Prostate gland (tissue), 2 donors: Measurements from ENCODE around the gene PER2. TPM values are rescaled to one million over a fixed set of nuclear protein-coding genes. Genes with fewer than 3 reads are reported as not detected.

Source experiments
- DNase-seq: peaks from one replicate; pipeline ENCODE4 v3.0.0-alpha.2; 2019; ENCODE audit warnings: low spot score
- H3K27ac ChIP-seq, 2 donors: fragments of 200-600 bp; sonication (generic); 2 replicates each; pipeline ENCODE4 v1.5.1; 2017 to 2019
- H3K27me3 ChIP-seq: fragments of 200-600 bp; sonication (generic); replicated peaks from 2 replicates; pipeline ENCODE4 v1.5.1; 2019; ENCODE audit not compliant: insufficient read depth
- H3K36me3 ChIP-seq, 2 donors: fragments of 200-600 bp; sonication (generic); 1 replicate in 1 of 2; 2 replicates in 1 of 2; pipeline versions ENCODE4 v1.5.1 to v1.8.1; 2017 to 2019
- H3K4me1 ChIP-seq: fragments of 200-600 bp; sonication (generic); replicated peaks from 2 replicates; pipeline ENCODE4 v1.5.1; 2019
- H3K4me3 ChIP-seq, 2 donors: fragments of 200-600 bp; sonication (generic); 2 replicates each; pipeline ENCODE4 v1.5.1; 2017 to 2019
- H3K9me3 ChIP-seq: fragments of 200-600 bp; sonication (generic); 2 replicates; pipeline ENCODE4 v1.5.1; 2017
- POLR2A ChIP-seq: fragments of 450-650 bp; IDR thresholded peaks from one replicate; pipeline ENCODE4 v1.6.1; 2016; ENCODE audit warnings: antibody characterized with exemption, mild to moderate bottlenecking
- POLR2AphosphoS5 ChIP-seq: sonication (generic); formaldehyde crosslinking; IDR thresholded peaks from one replicate; pipeline ENCODE4 v1.6.1; 2017; ENCODE audit warnings: antibody characterized with exemption
- WGBS: methylation state at CpG from one replicate; pipeline ENCODE4 v1.1.5; 2018; 5-methylcytosine and 5-hydroxymethylcytosine counted together
- intact Hi-C: fragments of 100-400 bp; cut with DNase I; formaldehyde crosslinking; loops from one replicate; pipeline ENCODE4 v1.14.2; 2022
- total RNA-seq, 2 donors: library from RNA; depleted of rRNA; stranded (reverse); fragments of >200 nt; gene quantifications; one replicate each; pipeline ENCODE4 v1.1.0, GENCODE V29; 2016
- TF ChIP-seq, protein P1 (sequence below), 4 experiments: fragments of 200-600 bp in 2 of 4; fragments of 450-650 bp in 2 of 4; sonication (generic) in 2 of 4; IDR thresholded peaks; 1 replicate in 3 of 4; 2 replicates in 1 of 4; pipeline ENCODE4 v1.5.1; 2016 to 2019; ENCODE audit warnings: antibody characterized with exemption in 4 of 4, mild to moderate bottlenecking in 2 of 4, moderate library complexity in 2 of 4

PER2 gene
- total RNA-seq, 2 donors from 2014 or later, result 24.0 to 53.1 TPM

DNA sequence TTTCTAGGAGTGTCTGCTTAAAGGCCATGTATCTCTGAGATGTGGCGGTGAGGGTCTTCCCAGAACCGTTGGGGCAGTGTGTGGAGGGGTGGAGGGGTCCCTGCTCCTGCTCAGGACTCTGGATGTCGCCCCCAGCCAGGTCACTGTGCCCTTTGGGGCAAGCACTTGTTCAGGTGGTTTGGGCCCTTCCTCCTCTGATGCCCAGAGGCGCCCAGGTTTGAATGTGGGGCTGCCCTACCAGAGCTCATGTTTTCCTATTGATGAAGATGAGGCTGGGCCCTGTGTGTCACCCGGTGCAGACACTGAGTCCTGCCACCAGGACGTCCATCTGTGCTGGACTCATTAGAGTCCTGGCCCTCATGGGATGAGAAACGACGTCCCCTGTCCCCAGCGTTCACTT lies 14.3 kb upstream of the PER2 start:
- DNase-seq, result no peak
- no peak overlapping the region for H3K27ac ChIP-seq
- H3K4me1 ChIP-seq, result no peaks in the 10 kb centered on the region
- 91% methylated on average over 9 of the region's 9 CpGs for WGBS
- no peaks in the 10 kb centered on the region for H3K9me3 ChIP-seq
- TF ChIP-seq, protein P1, sequence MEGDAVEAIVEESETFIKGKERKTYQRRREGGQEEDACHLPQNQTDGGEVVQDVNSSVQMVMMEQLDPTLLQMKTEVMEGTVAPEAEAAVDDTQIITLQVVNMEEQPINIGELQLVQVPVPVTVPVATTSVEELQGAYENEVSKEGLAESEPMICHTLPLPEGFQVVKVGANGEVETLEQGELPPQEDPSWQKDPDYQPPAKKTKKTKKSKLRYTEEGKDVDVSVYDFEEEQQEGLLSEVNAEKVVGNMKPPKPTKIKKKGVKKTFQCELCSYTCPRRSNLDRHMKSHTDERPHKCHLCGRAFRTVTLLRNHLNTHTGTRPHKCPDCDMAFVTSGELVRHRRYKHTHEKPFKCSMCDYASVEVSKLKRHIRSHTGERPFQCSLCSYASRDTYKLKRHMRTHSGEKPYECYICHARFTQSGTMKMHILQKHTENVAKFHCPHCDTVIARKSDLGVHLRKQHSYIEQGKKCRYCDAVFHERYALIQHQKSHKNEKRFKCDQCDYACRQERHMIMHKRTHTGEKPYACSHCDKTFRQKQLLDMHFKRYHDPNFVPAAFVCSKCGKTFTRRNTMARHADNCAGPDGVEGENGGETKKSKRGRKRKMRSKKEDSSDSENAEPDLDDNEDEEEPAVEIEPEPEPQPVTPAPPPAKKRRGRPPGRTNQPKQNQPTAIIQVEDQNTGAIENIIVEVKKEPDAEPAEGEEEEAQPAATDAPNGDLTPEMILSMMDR (IDR thresholded peaks at IDR 0.05), result no peak
- TF ChIP-seq POLR2AphosphoS5, result no peak
- no peak for TF ChIP-seq POLR2A
- H3K36me3 ChIP-seq, result no peaks in the 10 kb centered on the region
- intact Hi-C loops, result no loop called here
- H3K4me3 ChIP-seq, result no peak overlapping the region
- H3K27me3 ChIP-seq, result no peaks in the 10 kb centered on the region

DNA sequence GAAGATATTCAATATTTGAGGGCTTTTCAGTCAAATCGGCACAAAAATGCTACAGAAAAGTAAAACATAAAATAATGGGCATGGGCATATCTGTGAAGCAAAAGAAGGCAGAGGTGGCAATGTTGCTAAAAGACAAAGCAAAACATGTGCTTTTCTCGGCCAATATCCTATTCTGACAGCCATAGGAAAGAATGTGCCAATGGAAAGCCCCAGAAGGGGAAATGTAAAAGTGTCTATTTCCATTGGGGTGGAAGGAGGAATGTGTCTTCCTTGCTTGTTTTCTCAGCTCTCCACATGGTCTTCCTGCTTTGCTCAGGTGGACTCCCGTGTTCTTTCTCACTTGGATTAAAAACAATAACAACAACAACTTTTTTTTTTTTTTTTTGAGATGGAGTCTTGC lies 13.7 kb upstream of the PER2 start:
- Histone ChIP-seq H3K9me3 (no peaks in the 10 kb centered on the region), H3K4me1 (no peaks in the 10 kb centered on the region), H3K27me3 (no peaks in the 10 kb centered on the region), H3K4me3 (no peak overlapping the region), H3K36me3 (no peaks in the 10 kb centered on the region), H3K27ac (no peak overlapping the region)
- intact Hi-C loops, result no loop called here
- TF ChIP-seq POLR2AphosphoS5 (no peak), POLR2A (no peak)
- TF ChIP-seq, protein P1 (IDR thresholded peaks at IDR 0.05), result no peak
- no peak for DNase-seq
- WGBS, result 71% methylated on average over 3 of the region's 3 CpGs

DNA sequence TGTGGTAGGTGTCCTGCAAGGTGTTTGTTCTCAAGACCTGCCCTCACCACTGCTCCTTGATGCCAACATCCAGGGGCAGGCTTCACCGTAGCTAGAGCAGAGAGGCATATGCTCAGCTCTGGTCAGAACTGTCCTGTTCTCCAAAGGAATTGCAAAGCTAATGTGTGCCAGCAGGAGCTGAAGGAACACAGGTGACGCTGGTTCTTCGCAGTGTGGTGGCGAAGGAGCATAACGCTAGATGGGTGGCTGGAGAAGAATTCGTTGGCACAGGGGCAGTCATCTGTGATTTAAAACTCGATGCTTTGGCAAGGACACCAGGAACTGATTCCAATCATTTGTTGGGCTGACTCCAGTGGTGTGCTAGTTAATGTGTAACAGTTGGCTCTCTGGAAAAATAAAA lies 11.4 kb upstream of the PER2 start:
- Histone ChIP-seq H3K27ac (peak overlapping the region; percentile 61 to 71), H3K36me3 (no peaks in the 10 kb centered on the region), H3K9me3 (no peaks in the 10 kb centered on the region), H3K4me3 (no peak overlapping the region), H3K27me3 (no peaks in the 10 kb centered on the region), H3K4me1 (no peaks in the 10 kb centered on the region)
- intact Hi-C loops, result no loop called here
- peak; percentile 82 for DNase-seq
- TF ChIP-seq, protein P1 (IDR thresholded peaks at IDR 0.05), result peak in 2 of 4 experiments; percentile 24 to 30
- TF ChIP-seq POLR2A, result peak; percentile 35
- TF ChIP-seq POLR2AphosphoS5, result peak; percentile 85
- 9% methylated on average over 7 of the region's 7 CpGs for WGBS

DNA sequence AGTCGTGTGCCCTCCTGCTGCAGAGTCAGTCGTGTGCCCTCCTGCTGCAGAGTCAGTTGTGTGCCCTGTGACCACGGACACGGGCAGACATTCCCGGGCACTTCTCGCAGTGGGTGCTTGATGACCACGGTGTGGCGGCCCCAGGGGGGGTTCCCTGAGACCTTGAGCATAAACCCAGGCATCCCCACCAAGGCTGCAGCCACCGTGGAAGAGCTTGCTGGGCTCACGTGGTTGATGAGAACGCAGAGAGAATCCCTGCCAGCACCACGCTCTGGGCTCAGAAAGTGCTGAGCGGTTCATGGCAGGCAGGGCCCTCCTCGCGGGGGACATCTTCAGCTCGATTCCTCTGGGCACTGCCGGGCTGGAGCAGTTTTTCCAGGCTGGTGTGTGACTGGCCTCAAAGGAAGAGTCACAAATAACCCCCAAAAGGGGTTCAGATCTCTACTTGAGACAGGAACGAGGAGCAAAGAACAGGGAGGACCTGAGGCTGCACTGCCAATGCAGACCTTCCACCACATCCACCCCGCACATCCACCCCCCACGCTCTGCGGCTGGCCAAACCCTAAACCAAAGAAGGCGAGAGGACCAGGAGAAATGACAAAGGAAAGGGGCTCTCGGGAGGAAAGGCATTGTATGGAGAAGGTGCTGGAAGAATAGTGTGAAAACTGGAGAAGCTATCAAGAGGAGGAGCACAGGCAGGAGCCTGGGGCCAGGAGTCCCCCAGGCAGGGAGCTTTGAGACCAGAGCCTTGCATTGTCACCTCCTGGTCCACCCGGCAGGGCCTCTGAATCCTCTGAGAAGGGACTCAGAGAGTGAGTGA lies 8.4 kb upstream of the PER2 start:
- DNase-seq, result no peak
- no peaks in the 10 kb centered on the region for H3K36me3 ChIP-seq
- no peaks in the 10 kb centered on the region for H3K27me3 ChIP-seq
- TF ChIP-seq POLR2AphosphoS5, result no peak
- TF ChIP-seq POLR2A, result no peak
- TF ChIP-seq, protein P1 (IDR thresholded peaks at IDR 0.05), result no peak
- no peaks in the 10 kb centered on the region for H3K9me3 ChIP-seq
- H3K4me3 ChIP-seq, result no peak overlapping the region
- intact Hi-C loops, result no loop called here
- no peak overlapping the region for H3K27ac ChIP-seq
- H3K4me1 ChIP-seq, result no peaks in the 10 kb centered on the region
- 83% methylated on average over 13 of the region's 24 CpGs for WGBS
